Parathyroid adenoma (tissue), 2 donors: ENCODE measurements around the gene PLCH1.
"Not testable (repeated sequence)": the region's sequence is repeated elsewhere in the genome, so short reads cannot be mapped to it uniquely, and the experiment has no call there.

Source experiments
- H2AFZ ChIP-seq: fragments of 300-600 bp; sonication (generic); one replicate; pipeline ENCODE4 v1.7.0; 2017; ENCODE audit warnings: antibody characterized with exemption, mild to moderate bottlenecking
- H3K27ac ChIP-seq: fragments of 300-600 bp; sonication (generic); one replicate; pipeline ENCODE4 v1.7.0; 2017
- H3K27me3 ChIP-seq: fragments of 300-600 bp; sonication (generic); one replicate; pipeline ENCODE4 v1.7.0; 2017; ENCODE audit warnings: low read length; ENCODE audit not compliant: control insufficient read depth, insufficient read depth
- H3K36me3 ChIP-seq: fragments of 300-600 bp; sonication (generic); one replicate; pipeline ENCODE4 v1.7.0; 2017; ENCODE audit warnings: low read length; ENCODE audit not compliant: control insufficient read depth, insufficient read depth
- H3K4me1 ChIP-seq: fragments of 300-600 bp; sonication (generic); one replicate; pipeline ENCODE4 v1.7.0; 2017; ENCODE audit warnings: control low read depth
- H3K4me2 ChIP-seq: fragments of 300-600 bp; sonication (generic); one replicate; pipeline ENCODE4 v1.7.0; 2017; ENCODE audit warnings: low read length
- H3K4me3 ChIP-seq: fragments of 300-600 bp; sonication (generic); one replicate; pipeline ENCODE4 v1.7.0; 2017; ENCODE audit warnings: low read depth, low read length
- H3K79me2 ChIP-seq: fragments of 300-600 bp; sonication (generic); one replicate; pipeline ENCODE4 v1.7.0; 2017; ENCODE audit warnings: control low read depth
- H3K9ac ChIP-seq: fragments of 300-600 bp; sonication (generic); one replicate; pipeline ENCODE4 v1.7.0; 2017; ENCODE audit warnings: mild to moderate bottlenecking
- H3K9me3 ChIP-seq: fragments of 300-600 bp; sonication (generic); one replicate; pipeline ENCODE4 v1.7.0; 2017; ENCODE audit warnings: low read length; ENCODE audit not compliant: control insufficient read depth
- CTCF ChIP-seq: fragments of 300-600 bp; sonication (generic); IDR thresholded peaks from one replicate; pipeline ENCODE4 v1.7.0; 2017; ENCODE audit warnings: antibody characterized with exemption, mild to moderate bottlenecking
- donor health status: primary hyperparathyroidism.

Gene PLCH1

GRCh38 chr3:155402656-155403055 is 342.2 kb downstream of the PLCH1 start:
- H3K4me1 ChIP-seq, result no peaks in the 10 kb centered on the region
- H3K4me2 ChIP-seq, result no peak overlapping the region
- no peaks in the 10 kb centered on the region for H3K36me3 ChIP-seq
- H3K27ac ChIP-seq, result no peak overlapping the region
- H2AFZ ChIP-seq, result no peak overlapping the region
- H3K27me3 ChIP-seq, result no peaks in the 10 kb centered on the region
- H3K4me3 ChIP-seq, result no peak overlapping the region
- no peaks in the 10 kb centered on the region for H3K79me2 ChIP-seq
- H3K9me3 ChIP-seq, result no peaks in the 10 kb centered on the region
- no peak for TF ChIP-seq CTCF
- no peak overlapping the region for H3K9ac ChIP-seq

- Histone ChIP-seq H2AFZ (no peak overlapping the region), H3K36me3 (no peaks in the 10 kb centered on the region), H3K4me1 (no peaks in the 10 kb centered on the region), H3K4me2 (no peak overlapping the region), H3K27me3 (no peaks in the 10 kb centered on the region), H3K9me3 (no peaks in the 10 kb centered on the region), H3K4me3 (no peak overlapping the region), H3K27ac (no peak overlapping the region), H3K79me2 (no peaks in the 10 kb centered on the region), H3K9ac (no peak overlapping the region)
- TF ChIP-seq CTCF, result no peak
These were observed 346.8 kb downstream of the PLCH1 start for GRCh38 chr3:155398046-155398445.

GRCh38 chr3:155394896-155395295 is 350.0 kb downstream of the PLCH1 start:
- not testable (repeated sequence) for H3K4me1 ChIP-seq, H2AFZ ChIP-seq, H3K27ac ChIP-seq, H3K27me3 ChIP-seq, H3K9ac ChIP-seq, H3K79me2 ChIP-seq, H3K9me3 ChIP-seq, H3K4me2 ChIP-seq, H3K4me3 ChIP-seq, H3K36me3 ChIP-seq

- Histone ChIP-seq H3K36me3 (no peaks in the 10 kb centered on the region), H3K4me2 (no peak overlapping the region), H3K9ac (no peak overlapping the region), H3K27ac (no peak overlapping the region), H3K9me3 (no peaks in the 10 kb centered on the region), H3K27me3 (no peaks in the 10 kb centered on the region), H2AFZ (no peak overlapping the region), H3K4me3 (no peak overlapping the region), H3K79me2 (no peaks in the 10 kb centered on the region), H3K4me1 (peaks cover 2% of the 10 kb centered on the region)
- no peak for TF ChIP-seq CTCF
These were observed 350.6 kb downstream of the PLCH1 start for GRCh38 chr3:155394240-155394639.

GRCh38 chr3:155393316-155393715 is 351.6 kb downstream of the PLCH1 start:
- H3K4me2 ChIP-seq, result no peak overlapping the region
- no peak overlapping the region for H3K4me3 ChIP-seq
- no peak overlapping the region for H3K27ac ChIP-seq
- no peaks in the 10 kb centered on the region for H3K27me3 ChIP-seq
- no peak for TF ChIP-seq CTCF
- H3K9ac ChIP-seq, result no peak overlapping the region
- no peaks in the 10 kb centered on the region for H3K9me3 ChIP-seq
- no peaks in the 10 kb centered on the region for H3K36me3 ChIP-seq
- no peaks in the 10 kb centered on the region for H3K79me2 ChIP-seq
- H2AFZ ChIP-seq, result no peak overlapping the region
- peaks cover 2% of the 10 kb centered on the region for H3K4me1 ChIP-seq
